GM10248 (cell line): ENCODE measurements around the gene IL16.

ENCODE experiments used
- CTCF ChIA-PET: fragments of 300-600 bp; sonication (Branson Sonifier 250); formaldehyde crosslinking; extraction: SDS; loops from one replicate; lab custom pipeline; 2021; ENCODE audit warnings: antibody characterized with exemption; lab: Yijun Ruan, JAX
- POLR2A ChIA-PET: fragments of 350-650 bp; sonication (Branson Sonifier 250); formaldehyde crosslinking; extraction: SDS; loops from one replicate; lab custom pipeline; 2020; ENCODE audit warnings: antibody characterized with exemption; lab: Yijun Ruan, JAX
- DNase-seq: peaks from one replicate; pipeline ENCODE4 v3.0.0; 2012; ENCODE audit errors: extremely low spot score
- TF ChIP-seq, protein P1 (sequence below): IDR thresholded peaks from 2 replicates; pipeline ENCODE4 v1.5.1; 2012; ENCODE audit warnings: mild to moderate bottlenecking, low read depth; ENCODE audit errors: extremely low read depth, missing control alignments, control extremely low read depth

The IL16 gene

DNA sequence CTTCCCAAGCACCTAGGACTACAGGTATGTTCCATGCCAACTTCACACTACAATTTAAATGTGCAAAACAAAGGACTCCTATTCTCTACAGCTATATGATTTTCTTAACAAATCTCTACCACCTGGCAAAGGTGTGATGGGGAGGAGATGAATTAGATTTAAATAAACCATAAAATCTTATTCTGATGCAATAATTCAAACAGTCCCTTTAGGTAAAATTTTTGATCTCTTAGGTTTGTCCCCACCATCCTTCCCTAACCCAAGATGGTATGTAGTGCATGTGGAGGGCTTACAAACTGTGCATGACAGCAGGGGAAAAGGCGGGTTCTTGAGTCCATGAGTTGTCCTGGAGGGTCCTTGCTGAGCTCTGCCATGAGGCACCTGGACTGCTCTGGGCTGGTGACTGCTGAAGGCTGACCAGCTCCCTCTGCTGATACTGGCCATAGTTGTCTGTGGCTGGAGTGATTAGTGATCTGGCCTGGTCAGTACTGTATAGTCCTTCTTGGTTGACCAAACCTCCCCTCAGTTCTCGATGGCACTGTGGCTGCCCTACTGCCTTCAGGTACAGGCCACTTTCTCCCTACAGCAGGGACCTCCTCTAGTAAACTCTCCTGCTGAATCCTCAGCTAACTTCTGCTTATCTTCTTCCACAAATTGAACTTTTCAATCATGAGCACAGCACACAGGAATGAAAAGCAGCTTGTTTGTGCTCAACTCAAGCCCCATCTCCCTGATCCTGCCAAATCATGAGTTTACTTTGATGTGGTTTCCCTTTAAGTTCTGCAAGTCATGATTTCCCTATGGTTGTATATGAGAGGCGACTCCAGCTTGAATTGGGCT lies 32.5 kb upstream of the IL16 start:
- TF ChIP-seq, protein P1, sequence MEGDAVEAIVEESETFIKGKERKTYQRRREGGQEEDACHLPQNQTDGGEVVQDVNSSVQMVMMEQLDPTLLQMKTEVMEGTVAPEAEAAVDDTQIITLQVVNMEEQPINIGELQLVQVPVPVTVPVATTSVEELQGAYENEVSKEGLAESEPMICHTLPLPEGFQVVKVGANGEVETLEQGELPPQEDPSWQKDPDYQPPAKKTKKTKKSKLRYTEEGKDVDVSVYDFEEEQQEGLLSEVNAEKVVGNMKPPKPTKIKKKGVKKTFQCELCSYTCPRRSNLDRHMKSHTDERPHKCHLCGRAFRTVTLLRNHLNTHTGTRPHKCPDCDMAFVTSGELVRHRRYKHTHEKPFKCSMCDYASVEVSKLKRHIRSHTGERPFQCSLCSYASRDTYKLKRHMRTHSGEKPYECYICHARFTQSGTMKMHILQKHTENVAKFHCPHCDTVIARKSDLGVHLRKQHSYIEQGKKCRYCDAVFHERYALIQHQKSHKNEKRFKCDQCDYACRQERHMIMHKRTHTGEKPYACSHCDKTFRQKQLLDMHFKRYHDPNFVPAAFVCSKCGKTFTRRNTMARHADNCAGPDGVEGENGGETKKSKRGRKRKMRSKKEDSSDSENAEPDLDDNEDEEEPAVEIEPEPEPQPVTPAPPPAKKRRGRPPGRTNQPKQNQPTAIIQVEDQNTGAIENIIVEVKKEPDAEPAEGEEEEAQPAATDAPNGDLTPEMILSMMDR = no peak
- ChIA-PET POLR2A (no interaction called here), CTCF (interaction anchor here (1.0 to 14.0 kb wide), 8 partner anchors 9 to 236 kb away, joined by 3 to 80 read pairs (median 4); no protein-coding TSS in a partner anchor)
- no peak for DNase-seq

DNA sequence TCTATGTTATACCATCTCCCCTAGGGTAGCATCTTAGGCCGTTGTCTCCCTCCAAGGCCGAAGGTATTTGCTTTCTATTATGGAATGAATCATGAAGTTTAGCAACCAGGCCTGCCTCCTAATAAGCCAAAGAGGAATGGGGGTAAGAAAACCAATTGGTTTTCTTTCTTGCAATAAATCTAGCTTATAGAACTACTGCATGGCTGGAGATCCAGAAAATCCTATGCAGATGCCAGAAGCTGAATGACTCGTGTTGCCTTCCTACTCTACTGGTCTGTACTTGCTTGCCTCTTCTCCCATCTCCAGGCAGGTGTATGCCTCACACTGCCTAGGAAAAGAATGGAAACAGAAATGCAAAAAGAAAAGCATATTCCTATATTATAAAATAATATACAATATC lies 31.1 kb upstream of the IL16 start:
- no peak for DNase-seq
- CTCF ChIA-PET = interaction anchor here (1.1 to 14.0 kb wide), 6 partner anchors 11 to 234 kb away, joined by 3 to 80 read pairs (median 4); no protein-coding TSS in a partner anchor
- TF ChIP-seq, protein P1 = no peak
- POLR2A ChIA-PET = no interaction called here

DNA sequence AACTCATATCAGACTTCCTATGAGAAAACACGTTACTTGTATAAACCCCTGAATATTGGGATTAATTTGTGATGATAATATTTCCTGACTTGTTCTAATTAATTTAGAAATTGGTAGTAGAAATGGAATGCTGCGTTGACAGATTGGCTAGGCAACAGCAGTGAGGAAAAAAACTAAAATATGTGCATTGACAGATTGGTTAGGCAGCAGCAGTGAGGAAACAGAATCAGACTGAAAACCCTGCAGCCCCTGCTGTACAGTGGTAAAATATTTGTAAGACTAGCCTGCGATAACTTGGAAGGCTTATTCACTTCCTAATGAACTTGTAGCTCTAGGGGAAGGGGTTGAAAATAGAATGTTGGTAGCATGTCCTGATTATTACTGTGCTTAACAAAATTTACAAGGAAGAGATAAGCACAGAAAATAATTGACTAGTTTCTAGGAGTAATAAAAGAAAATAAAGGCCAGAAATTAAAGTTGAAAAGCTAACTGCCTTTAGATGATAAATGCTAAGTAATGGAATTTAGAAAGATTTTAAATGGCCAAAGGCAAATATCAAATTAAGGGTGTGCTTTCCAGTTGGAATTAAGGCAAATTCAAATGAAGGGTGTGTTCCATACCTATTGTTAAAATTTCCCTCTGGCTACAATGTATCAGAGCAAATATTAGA lies 29.9 kb upstream of the IL16 start:
- POLR2A ChIA-PET = no interaction called here
- no peak for DNase-seq
- CTCF ChIA-PET = interaction anchor here (0.8 to 14.0 kb wide), 2 partner anchors 60 to 100 kb away, joined by 3 to 80 read pairs; no protein-coding TSS in a partner anchor
- TF ChIP-seq, protein P1 = no peak

DNA sequence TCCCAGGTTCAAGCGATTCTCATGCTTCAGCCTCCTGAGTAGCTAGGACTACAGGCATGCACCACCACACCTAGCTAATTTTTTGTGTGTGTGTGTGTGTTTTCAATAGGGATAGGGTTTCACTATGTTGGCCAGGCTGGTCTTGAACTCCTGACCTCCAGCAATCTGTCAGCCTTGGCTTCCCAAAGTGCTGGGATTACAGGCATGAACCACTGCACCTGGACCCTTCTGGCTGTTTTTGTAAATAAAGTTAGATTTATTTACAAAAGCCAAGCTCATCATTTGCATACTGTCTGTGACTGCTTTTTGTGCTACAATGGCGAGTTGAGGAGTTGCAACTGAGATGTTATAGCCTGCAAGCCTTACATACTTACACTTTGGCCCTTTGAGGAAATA lies 28.6 kb upstream of the IL16 start:
- ChIA-PET CTCF (interaction anchor here (0.8 to 14.0 kb wide), 4 partner anchors 10 to 99 kb away, joined by 3 to 80 read pairs (median 13); no protein-coding TSS in a partner anchor), POLR2A (no interaction called here)
- DNase-seq = no peak
- TF ChIP-seq, protein P1 = no peak

DNA sequence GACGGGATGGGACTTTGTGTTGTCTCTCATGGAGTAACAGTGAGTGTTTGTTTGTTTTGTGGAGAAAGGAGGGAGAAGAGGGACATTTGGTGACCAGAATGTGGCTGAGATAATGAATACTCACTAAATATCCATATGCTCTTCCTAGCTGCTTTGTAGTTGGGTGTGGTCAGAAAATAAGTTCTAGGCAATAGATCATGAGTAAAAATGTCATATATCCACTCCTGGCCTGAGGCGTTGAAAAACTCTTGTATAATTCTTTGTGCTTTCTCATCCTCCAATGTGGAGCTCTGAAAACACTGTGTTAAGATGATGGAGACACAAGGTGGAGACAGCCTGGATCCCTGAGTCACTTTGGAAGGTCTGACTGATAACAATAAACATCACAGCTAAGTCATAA lies 28.0 kb upstream of the IL16 start:
- no peak for DNase-seq
- CTCF ChIA-PET = interaction anchor here (0.8 to 14.0 kb wide), 4 partner anchors 9 to 98 kb away, joined by 3 to 80 read pairs (median 13); no protein-coding TSS in a partner anchor
- TF ChIP-seq, protein P1 = no peak
- POLR2A ChIA-PET = no interaction called here

DNA sequence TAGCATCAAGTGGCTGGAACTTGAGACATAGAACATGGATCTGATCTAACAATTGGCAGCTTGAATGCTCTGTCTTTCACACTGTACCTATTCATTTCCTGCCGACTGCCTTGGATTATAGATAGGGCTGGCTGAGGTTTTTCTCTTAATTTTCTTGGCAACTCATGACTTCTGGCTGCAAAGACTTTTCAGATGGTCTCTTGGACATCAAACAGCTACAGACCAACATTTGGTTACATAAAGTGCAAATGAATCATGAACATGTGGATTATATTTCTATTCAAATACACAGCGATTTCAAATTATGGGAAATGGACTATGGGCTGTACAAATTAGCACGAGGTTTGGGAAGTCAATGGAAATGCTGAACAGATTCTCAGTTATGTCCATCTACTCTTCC lies 26.2 kb upstream of the IL16 start:
- TF ChIP-seq, protein P1 = no peak
- CTCF ChIA-PET = interaction anchor here (4.7 to 14.0 kb wide), 2 partner anchors 15 to 96 kb away, joined by 23 to 80 read pairs; no protein-coding TSS in a partner anchor
- no peak for DNase-seq
- POLR2A ChIA-PET = no interaction called here
